RPMI7951 (cell line): ENCODE data around the gene GP2. TPM values are rescaled to one million over a fixed set of nuclear protein-coding genes. Genes with fewer than 3 reads are reported as not detected.
A peak's percentile ranks its signal among the peaks of the same experiment; 100 is the strongest.

ENCODE experiments used
- DNase-seq: peaks from one replicate; pipeline ENCODE4 v3.0.0-alpha.2; 2012; ENCODE audit warnings: low read depth
- total RNA-seq: library from RNA; depleted of rRNA; stranded (reverse); fragments of >200 nt; shearing (Covaris generic); gene quantifications from 2 replicates; pipeline ENCODE4 v1.2.3, GENCODE V29; 2014; rRNA removed

The GP2 gene
- not detected in 2 replicates for total RNA-seq

GRCh38 chr16:20327444-20328041, at the start of gene GP2:
TSS of gene GP2 (minus strand) at chr16:20327513. CDS start at chr16:20326431, 1,082 bp downstream.
- DNase-seq: no peak

GRCh38 chr16:20372701-20373100, 45.4 kb upstream of the GP2 start:
- DNase-seq: no peak

GRCh38 chr16:20369452-20370054, 42.2 kb upstream of the GP2 start:
- no peak for DNase-seq

- no peak for DNase-seq
These were observed 36.7 kb upstream of the GP2 start for GRCh38 chr16:20364051-20364450.

GRCh38 chr16:20363191-20363590, 35.9 kb upstream of the GP2 start:
- DNase-seq: no peak

- no peak for DNase-seq
These were observed 32.7 kb upstream of the GP2 start for GRCh38 chr16:20359997-20360396.

GRCh38 chr16:20355114-20355782, 27.9 kb upstream of the GP2 start:
- DNase-seq: no peak

GRCh38 chr16:20353379-20353778, 26.1 kb upstream of the GP2 start:
- no peak for DNase-seq

- DNase-seq: no peak
These were observed 25.3 kb upstream of the GP2 start, which contains the start of gene UMOD for GRCh38 chr16:20352615-20353014. TSS of gene UMOD (minus strand) at chr16:20352715. CDS start at chr16:20350737, 1,978 bp downstream.

- DNase-seq: no peak
These were observed 22.3 kb upstream of the GP2 start for GRCh38 chr16:20349615-20350014.

GRCh38 chr16:20348365-20349185, 21.3 kb upstream of the GP2 start:
- DNase-seq: peak; percentile 1

- DNase-seq: no peak
These were observed 20.5 kb upstream of the GP2 start for GRCh38 chr16:20347666-20348364.

- peak; percentile 1 for DNase-seq
These were observed 17.3 kb upstream of the GP2 start for GRCh38 chr16:20344611-20345010.

- DNase-seq: no peak
These were observed 12.4 kb upstream of the GP2 start for GRCh38 chr16:20339744-20340143.

- DNase-seq: no peak
These were observed 9.6 kb upstream of the GP2 start for GRCh38 chr16:20336955-20337354.

- DNase-seq: no peak
These were observed 7.1 kb upstream of the GP2 start for GRCh38 chr16:20334396-20334795.

- no peak for DNase-seq
These were observed 5.8 kb upstream of the GP2 start for GRCh38 chr16:20333120-20333519.

- DNase-seq: no peak
These were observed 5.1 kb upstream of the GP2 start for GRCh38 chr16:20332411-20332810.

- DNase-seq: no peak
These were observed 4.3 kb upstream of the GP2 start for GRCh38 chr16:20331635-20332034.

GRCh38 chr16:20329392-20330138, 2.3 kb upstream of the GP2 start:
- DNase-seq: no peak

- no peak for DNase-seq
These were observed 992 bp downstream of the GP2 start for GRCh38 chr16:20326321-20326720.
